Stimulated activated CD4-positive, alpha-beta T cell treated with anti-CD3 and anti-CD28 coated beads, Interleukin-15, amount 100 ng/mL, for 48 hours (primary cell): ENCODE measurements around the gene RHBDD2.
"Not testable (repeated sequence)": the region's sequence is repeated elsewhere in the genome, so short reads cannot be mapped to it uniquely, and the experiment has no call there.

ENCODE experiments used
- DNase-seq, 2 donors: peaks; one replicate each; pipeline ENCODE4 v3.0.0-alpha.2; 2020; ENCODE audit warnings: low read depth in 2 of 2

The RHBDD2 gene

GRCh38 chr7:75889223-75889825 lies 10.5 kb downstream of the RHBDD2 start:
- no peak for DNase-seq

- DNase-seq, result no peak
Measured at GRCh38 chr7:75889826-75890225, 11.0 kb downstream of the RHBDD2 start.

GRCh38 chr7:75891237-75891636 lies 12.4 kb downstream of the RHBDD2 start:
- DNase-seq, result not testable (repeated sequence)

GRCh38 chr7:75891815-75892411 lies 13.1 kb downstream of the RHBDD2 start:
- DNase-seq, result no peak

- DNase-seq, result no peak
Measured at GRCh38 chr7:75892634-75893272, 13.9 kb downstream of the RHBDD2 start.

GRCh38 chr7:75896803-75897327 lies 18.0 kb downstream of the RHBDD2 start:
- no peak for DNase-seq

- no peak for DNase-seq
Measured at GRCh38 chr7:75900617-75901315, 21.9 kb downstream of the RHBDD2 start.

- no peak for DNase-seq
Measured at GRCh38 chr7:75905785-75906604, 27.2 kb downstream of the RHBDD2 start.

GRCh38 chr7:75906991-75907667 lies 28.3 kb downstream of the RHBDD2 start:
- no peak for DNase-seq

- not testable (repeated sequence) for DNase-seq
Measured at GRCh38 chr7:75907668-75908039, 28.8 kb downstream of the RHBDD2 start.

GRCh38 chr7:75909521-75910132 lies 30.8 kb downstream of the RHBDD2 start:
- no peak for DNase-seq

GRCh38 chr7:75911186-75911585 lies 32.4 kb downstream of the RHBDD2 start:
- DNase-seq, result not testable (repeated sequence)

GRCh38 chr7:75913437-75913836 lies 34.6 kb downstream of the RHBDD2 start:
- no peak for DNase-seq

- DNase-seq, result no peak
Measured at GRCh38 chr7:75914169-75914654, 35.4 kb downstream of the RHBDD2 start.

GRCh38 chr7:75914655-75915415 lies 36.0 kb downstream of the RHBDD2 start, which contains the start of gene POR:
POR (plus strand) TSS chr7:75915155; CDS start chr7:75954002, 38,847 bp downstream.
- peak; percentile 87 to 93 for DNase-seq

GRCh38 chr7:75915416-75916156 lies 36.8 kb downstream of the RHBDD2 start:
- DNase-seq, result no peak

- DNase-seq, result no peak
Measured at GRCh38 chr7:75916259-75916658, 37.4 kb downstream of the RHBDD2 start.

- DNase-seq, result no peak
Measured at GRCh38 chr7:75916685-75917634, 38.1 kb downstream of the RHBDD2 start.
